Cardiac muscle cell (in vitro differentiated cells and primary cell): ENCODE measurements around the gene ZBTB3. TPM values are rescaled to one million over a fixed set of nuclear protein-coding genes. Genes with fewer than 3 reads are reported as not detected.
A peak's percentile ranks its signal among the peaks of the same experiment; 100 is the strongest.

Experiments
- DNase-seq, 2 donors: peaks; one replicate each; pipeline versions ENCODE4 v3.0.0 to v3.0.0-alpha.2; 2010 to 2017; ENCODE audit warnings: low read depth in 1 of 2, low spot score in 1 of 2
- H3K27ac ChIP-seq: fragments of 200-600 bp; sonication (generic); 2 replicates; pipeline ENCODE4 v1.5.1; 2016
- H3K27me3 ChIP-seq: fragments of 200-600 bp; sonication (generic); 2 replicates; pipeline ENCODE4 v1.6.0; 2016; ENCODE audit warnings: control low read depth
- H3K36me3 ChIP-seq: fragments of 200-600 bp; sonication (generic); 2 replicates; pipeline ENCODE4 v1.5.1; 2016; ENCODE audit warnings: control low read depth
- H3K4me1 ChIP-seq: fragments of 200-600 bp; sonication (generic); 2 replicates; pipeline ENCODE4 v1.8.1; 2017; ENCODE audit warnings: low read depth, mild to moderate bottlenecking, mixed run types
- H3K4me3 ChIP-seq: fragments of 200-600 bp; sonication (generic); 2 replicates; pipeline ENCODE4 v1.5.1; 2016; ENCODE audit warnings: mild to moderate bottlenecking
- H3K9me3 ChIP-seq: fragments of 200-600 bp; sonication (generic); 2 replicates; pipeline ENCODE4 v1.5.1; 2017; ENCODE audit warnings: low read depth, mild to moderate bottlenecking, control low read depth
- CTCF ChIP-seq: IDR thresholded peaks from 2 replicates; pipeline ENCODE4 v1.5.1; 2012; ENCODE audit warnings: low read depth, mild to moderate bottlenecking, low read length
- polyA plus RNA-seq: library from polyadenylated mRNA; unstranded; fragments of >200 nt; fragmentation: Nextera tagmentation; extraction: Ambion mirVana; gene quantifications from 2 replicates; pipeline ENCODE4 v1.2.1, GENCODE V29; 2016
- total RNA-seq: library from RNA; depleted of rRNA; stranded (reverse); fragments of >200 nt; gene quantifications from 2 replicates; pipeline ENCODE4 v1.2.3, GENCODE V29; 2016

Gene ZBTB3
- total and polyA plus RNA-seq, 2 experiments from 2014 or later: 10.4 to 14.3 TPM

DNA sequence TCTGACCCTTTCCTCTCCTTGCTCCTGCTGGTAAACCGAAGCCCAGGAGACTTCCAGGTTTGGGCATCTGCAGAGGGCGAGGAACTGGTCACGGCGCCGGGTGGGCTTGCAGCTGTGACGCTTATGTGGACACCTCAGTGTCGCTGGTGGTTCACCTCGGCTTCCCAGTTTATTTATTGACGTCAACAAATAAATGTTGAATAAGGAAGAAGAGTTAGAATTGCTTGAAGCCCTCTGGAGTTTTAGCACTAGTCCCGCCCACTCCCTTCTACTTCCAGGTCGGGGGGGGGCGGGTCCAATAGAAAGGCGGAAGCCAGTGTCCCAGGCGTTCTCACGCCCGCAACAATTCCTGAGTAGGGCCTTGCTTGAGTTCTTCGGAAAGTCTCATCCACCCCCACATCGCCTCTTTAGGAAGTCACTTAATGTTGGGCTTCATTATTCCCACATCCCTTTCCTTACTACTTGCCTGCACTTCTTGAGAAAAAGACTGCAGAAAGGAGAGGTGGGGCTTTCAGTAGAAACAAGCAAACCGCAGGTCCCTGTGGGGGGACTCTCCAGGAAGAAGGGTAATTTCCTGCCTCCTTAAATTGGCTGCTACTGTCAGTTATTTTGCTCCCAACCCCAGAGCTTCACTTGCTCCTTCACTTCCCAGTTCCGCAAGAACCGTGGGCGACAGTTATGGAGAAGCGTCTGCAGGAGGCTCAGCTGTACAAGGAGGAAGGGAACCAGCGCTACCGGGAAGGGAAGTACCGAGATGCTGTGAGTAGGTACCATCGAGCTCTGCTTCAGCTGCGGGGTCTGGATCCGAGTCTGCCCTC, 25.6 kb downstream of the ZBTB3 start, which contains the start of gene TTC9C:
Gene TTC9C, plus strand, starts transcription at position 316 of the 818 bp plus-strand sequence. Its CDS starts 363 bp downstream, at position 679.
- no peak for TF ChIP-seq CTCF
- peaks cover 8% of the 10 kb centered on the region for H3K4me1 ChIP-seq
- peak within 1 kb of the TSS; percentile 98 for H3K27ac ChIP-seq
- peaks cover 11% of the 10 kb centered on the region for H3K36me3 ChIP-seq
- peak within 1 kb of the TSS; percentile 90 for H3K4me3 ChIP-seq
- H3K9me3 ChIP-seq: no peaks in the 10 kb centered on the region
- peak; percentile 91 to 94 for DNase-seq
- H3K27me3 ChIP-seq: no peaks in the 10 kb centered on the region

GRCh38 chr11:62727872-62728170, 26.1 kb downstream of the ZBTB3 start:
- peak; percentile 98 for DNase-seq
- no peaks in the 10 kb centered on the region for H3K9me3 ChIP-seq
- peaks cover 12% of the 10 kb centered on the region for H3K36me3 ChIP-seq
- H3K4me3 ChIP-seq: peak overlapping the region; percentile 90
- H3K4me1 ChIP-seq: peaks cover 8% of the 10 kb centered on the region
- H3K27ac ChIP-seq: peak overlapping the region; percentile 98
- no peak for TF ChIP-seq CTCF
- no peaks in the 10 kb centered on the region for H3K27me3 ChIP-seq

DNA sequence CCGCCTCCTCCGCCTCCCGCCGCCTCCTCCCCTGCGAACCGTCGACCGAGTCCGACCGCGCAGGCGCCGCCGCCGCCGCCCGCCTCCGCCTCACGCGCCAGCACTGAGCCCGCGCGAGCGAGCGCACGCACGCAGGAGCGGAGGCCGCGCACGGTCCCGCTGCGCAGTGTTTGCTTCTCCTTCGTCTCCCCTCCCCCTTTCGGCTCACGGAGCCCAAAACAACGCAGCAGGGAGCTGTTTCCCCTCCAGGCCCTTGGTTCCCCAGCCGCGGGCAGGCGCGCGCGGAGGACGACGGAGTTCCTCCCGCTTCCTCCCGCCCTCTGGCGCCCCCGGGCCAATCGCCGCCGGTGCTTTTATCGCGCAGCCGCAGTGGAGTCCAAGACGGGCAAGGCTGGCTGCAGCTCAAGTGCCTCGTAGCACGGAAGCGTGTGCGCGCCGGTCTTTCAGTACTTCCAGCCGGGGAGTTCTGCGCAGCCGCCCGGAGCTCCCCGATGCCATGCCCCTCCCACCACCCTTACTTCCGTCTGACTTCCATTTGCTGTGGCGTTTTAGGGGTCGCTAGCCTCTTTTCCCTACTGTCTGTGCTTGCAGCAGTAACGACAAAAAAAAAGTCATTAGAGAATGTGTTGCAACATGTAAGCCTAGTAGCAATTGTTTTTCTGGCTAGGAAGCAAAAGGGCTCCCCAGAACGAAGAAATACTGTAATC, 26.6 kb downstream of the ZBTB3 start, which contains the start of gene HNRNPUL2:
Gene HNRNPUL2, minus strand, starts transcription at position 293 of the 707 bp plus-strand sequence. CDS start 301 bp downstream, outside the sequence.
- Histone ChIP-seq H3K9me3 (no peaks in the 10 kb centered on the region), H3K36me3 (peaks cover 17% of the 10 kb centered on the region), H3K27me3 (no peaks in the 10 kb centered on the region), H3K27ac (peak within 1 kb of the TSS; percentile 98), H3K4me1 (peaks cover 8% of the 10 kb centered on the region), H3K4me3 (peak within 1 kb of the TSS; percentile 90)
- DNase-seq: peak; percentile 100
- peak; percentile 18 for TF ChIP-seq CTCF

- peak overlapping the region; percentile 90 for H3K4me3 ChIP-seq
- H3K27me3 ChIP-seq: no peaks in the 10 kb centered on the region
- peak overlapping the region; percentile 98 for H3K27ac ChIP-seq
- no peak for TF ChIP-seq CTCF
- peaks cover 8% of the 10 kb centered on the region for H3K4me1 ChIP-seq
- peaks cover 22% of the 10 kb centered on the region for H3K36me3 ChIP-seq
- no peaks in the 10 kb centered on the region for H3K9me3 ChIP-seq
- DNase-seq: no peak
Measured at GRCh38 chr11:62726915-62727164, 27.1 kb downstream of the ZBTB3 start.

DNA sequence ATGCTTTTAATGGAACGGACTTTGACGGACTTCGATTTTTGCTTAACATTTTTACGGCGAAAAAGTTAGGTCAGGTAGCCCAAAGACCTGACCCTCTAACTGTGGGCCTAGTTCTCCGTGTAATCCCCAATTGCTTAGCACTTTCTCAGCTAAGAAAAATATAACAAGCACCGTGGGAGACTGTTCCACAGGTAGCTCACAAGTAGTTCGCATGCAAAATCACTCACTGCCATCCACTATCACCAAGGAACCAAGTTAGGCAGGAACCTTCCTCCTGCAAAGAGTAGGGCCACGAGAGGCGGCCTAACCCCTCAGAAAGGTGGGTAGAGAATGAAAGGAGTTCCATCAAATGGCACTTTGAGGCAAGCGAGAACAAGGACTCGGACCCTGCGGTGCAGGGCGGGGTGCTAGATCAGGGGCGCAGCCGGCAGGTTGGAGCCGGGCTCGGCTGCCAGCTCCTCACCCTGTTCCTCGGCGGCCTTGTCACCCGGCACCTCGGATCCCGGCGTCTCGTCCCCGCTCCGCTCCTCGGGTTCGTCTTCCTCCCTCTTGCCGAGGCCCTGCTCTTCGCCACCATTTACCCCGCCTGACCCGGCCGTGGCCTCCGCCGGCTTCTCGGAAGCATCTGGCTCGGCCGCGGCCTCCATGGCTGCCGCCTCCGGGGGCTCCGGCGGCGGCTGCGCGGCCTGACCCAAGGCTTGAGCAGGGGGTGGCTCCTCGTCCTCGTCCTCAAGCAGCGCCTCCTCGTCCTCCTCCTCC, 27.6 kb downstream of the ZBTB3 start:
- Histone ChIP-seq H3K9me3 (no peaks in the 10 kb centered on the region), H3K27ac (peak overlapping the region; percentile 98), H3K27me3 (no peaks in the 10 kb centered on the region), H3K4me1 (peaks cover 8% of the 10 kb centered on the region), H3K36me3 (peaks cover 27% of the 10 kb centered on the region), H3K4me3 (peak overlapping the region; percentile 90)
- no peak for TF ChIP-seq CTCF
- no peak for DNase-seq
